Kidney (tissue), 14 donors: Measurements from ENCODE around the gene PPIL3. TPM values are rescaled to one million over a fixed set of nuclear protein-coding genes. Genes with fewer than 3 reads are reported as not detected.

Source experiments
- DNase-seq, 5 donors: peaks; one replicate each; pipeline ENCODE4 v3.0.0-alpha.2; 2013 to 2020
- FAIRE-seq: peaks from 2 replicates; lab custom pipeline; 2012; peaks lifted over from hg19 to GRCh38; lab: Jason Lieb, UNC
- H3K27ac ChIP-seq, 2 donors: one replicate each; pipeline ENCODE4 v1.7.0; 2013; ENCODE audit warnings: low read depth in 2 of 2, low read length in 2 of 2, inconsistent platforms in 1 of 2
- H3K27me3 ChIP-seq: one replicate; pipeline ENCODE4 v1.7.1; 2013; ENCODE audit warnings: low read length, inconsistent platforms; ENCODE audit not compliant: control insufficient read depth, insufficient read depth
- H3K36me3 ChIP-seq, 3 donors: one replicate each; pipeline versions ENCODE4 v1.7.0 to v1.7.1; 2013; ENCODE audit warnings: low read length in 3 of 3, control low read depth in 1 of 3, inconsistent platforms in 1 of 3; ENCODE audit not compliant: insufficient read depth in 3 of 3, control insufficient read depth in 2 of 3
- H3K4me1 ChIP-seq, 3 donors: one replicate each; pipeline versions ENCODE4 v1.7.0 to v1.7.1; 2013; ENCODE audit warnings: low read length in 3 of 3, inconsistent platforms in 1 of 3, low read depth in 1 of 3; ENCODE audit not compliant: control insufficient read depth in 2 of 3, insufficient read depth in 2 of 3
- H3K4me3 ChIP-seq, 3 donors: one replicate each; pipeline versions ENCODE4 v1.7.0 to v1.8.1; 2013; ENCODE audit warnings: low read length in 3 of 3, control low read depth in 1 of 3, inconsistent platforms in 1 of 3
- H3K9ac ChIP-seq, 3 donors: one replicate each; pipeline versions ENCODE4 v1.7.0 to v1.7.1; 2013; ENCODE audit warnings: low read length in 3 of 3, control low read depth in 1 of 3, inconsistent platforms in 1 of 3
- H3K9me3 ChIP-seq, 3 donors: one replicate each; pipeline versions ENCODE4 v1.7.0 to v1.7.1; 2013; ENCODE audit warnings: low read length in 3 of 3, control low read depth in 1 of 3, inconsistent platforms in 1 of 3; ENCODE audit not compliant: control insufficient read depth in 2 of 3, insufficient read depth in 1 of 3
- intact Hi-C: fragments of 100-400 bp; cut with DNase I; formaldehyde crosslinking; loops from one replicate; pipeline ENCODE4 v1.11.1; 2022
- polyA plus RNA-seq: library from polyadenylated mRNA; stranded (reverse); fragments of 350-450 nt; fragmentation: Illumina TruSeq; extraction: RNeasy Lipid Tissue Mini Kit (QIAGEN cat#74804); gene quantifications from one replicate; pipeline ENCODE4 v1.2.3, GENCODE V29; 2014; ENCODE audit warnings: low read depth, low replicate concordance; ENCODE audit not compliant: insufficient read depth
- total RNA-seq: library from RNA; stranded (reverse); fragmentation: NEBNext Ultra II Directional; extraction: Animal tissue kit (Norgen Biotek cat#: 25700); gene quantifications from one replicate; pipeline ENCODE4 v1.2.1, GENCODE V29; 2021
- TF ChIP-seq, protein P1 (sequence below): IDR thresholded peaks from 3 replicates; pipeline ENCODE4 v1.5.1; 2012; ENCODE audit warnings: mild to moderate bottlenecking, moderate library complexity, borderline replicate concordance; ENCODE audit not compliant: insufficient read depth; ENCODE audit errors: extremely low read depth
- donor health status: control.
- donor health status: control.
- donor health status: control.
- donor health status: control.
- donor health status: control.
- donor health status: DM: yes; HTN: yes; CAD: no.
- donor health status: Normal renal cell carcinoma (clear cell type).

Gene PPIL3
- total and polyA plus RNA-seq, 2 donors from 2014 or later, result 26.7 to 27.0 TPM

DNA sequence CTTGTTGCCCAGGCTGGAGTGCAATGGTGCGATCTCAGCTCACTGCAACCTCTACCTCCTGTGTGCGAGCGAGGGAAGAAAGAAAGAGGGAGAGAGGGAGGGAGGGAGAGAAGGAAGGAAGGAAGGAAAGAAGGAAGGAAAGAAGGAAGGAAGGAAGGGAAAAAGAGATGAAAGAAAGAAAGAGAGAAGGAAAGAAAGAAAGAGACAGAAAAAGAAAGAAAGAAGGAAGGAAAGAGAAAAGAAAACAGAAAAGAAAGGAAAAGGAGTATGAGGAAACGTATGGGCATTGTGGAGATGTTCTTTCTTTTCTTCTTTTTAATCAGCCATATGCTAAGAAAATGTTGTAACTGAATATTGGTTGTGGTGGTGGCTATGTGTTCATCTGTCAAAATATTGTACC lies 40.9 kb downstream of the PPIL3 start:
- H3K9me3 ChIP-seq, result no peaks in the 10 kb centered on the region
- TF ChIP-seq, protein P1, sequence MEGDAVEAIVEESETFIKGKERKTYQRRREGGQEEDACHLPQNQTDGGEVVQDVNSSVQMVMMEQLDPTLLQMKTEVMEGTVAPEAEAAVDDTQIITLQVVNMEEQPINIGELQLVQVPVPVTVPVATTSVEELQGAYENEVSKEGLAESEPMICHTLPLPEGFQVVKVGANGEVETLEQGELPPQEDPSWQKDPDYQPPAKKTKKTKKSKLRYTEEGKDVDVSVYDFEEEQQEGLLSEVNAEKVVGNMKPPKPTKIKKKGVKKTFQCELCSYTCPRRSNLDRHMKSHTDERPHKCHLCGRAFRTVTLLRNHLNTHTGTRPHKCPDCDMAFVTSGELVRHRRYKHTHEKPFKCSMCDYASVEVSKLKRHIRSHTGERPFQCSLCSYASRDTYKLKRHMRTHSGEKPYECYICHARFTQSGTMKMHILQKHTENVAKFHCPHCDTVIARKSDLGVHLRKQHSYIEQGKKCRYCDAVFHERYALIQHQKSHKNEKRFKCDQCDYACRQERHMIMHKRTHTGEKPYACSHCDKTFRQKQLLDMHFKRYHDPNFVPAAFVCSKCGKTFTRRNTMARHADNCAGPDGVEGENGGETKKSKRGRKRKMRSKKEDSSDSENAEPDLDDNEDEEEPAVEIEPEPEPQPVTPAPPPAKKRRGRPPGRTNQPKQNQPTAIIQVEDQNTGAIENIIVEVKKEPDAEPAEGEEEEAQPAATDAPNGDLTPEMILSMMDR, result no peak
- peaks cover 4 to 20% (median 20%) of the 10 kb centered on the region in 3 donors for H3K36me3 ChIP-seq
- no peak for FAIRE-seq
- H3K4me1 ChIP-seq, result no peaks in the 10 kb centered on the region
- intact Hi-C loops, result no loop called here
- DNase-seq, result no peak
- H3K27me3 ChIP-seq, result no peaks in the 10 kb centered on the region
- H3K9ac ChIP-seq, result no peak overlapping the region
- H3K27ac ChIP-seq, result no peak overlapping the region
- no peak overlapping the region for H3K4me3 ChIP-seq

DNA sequence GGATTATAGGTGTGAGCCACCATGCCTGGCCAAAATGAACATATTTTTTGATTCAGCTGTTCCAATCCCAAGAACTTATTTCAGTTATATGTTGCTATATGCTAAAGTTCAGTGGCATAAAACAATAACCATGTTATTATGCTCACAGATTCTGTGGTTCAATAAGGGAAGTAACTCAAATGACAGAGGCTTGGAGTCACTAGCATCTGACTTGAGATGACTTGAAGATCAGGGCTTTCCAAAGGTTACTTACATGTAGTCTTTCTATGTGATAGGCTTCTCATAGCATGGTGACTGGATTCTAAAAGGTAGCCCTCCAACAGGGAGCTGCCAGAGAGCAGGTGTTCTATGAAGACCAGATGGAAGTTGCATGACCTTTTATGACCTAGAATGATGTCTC lies 41.6 kb downstream of the PPIL3 start:
- intact Hi-C loops, result no loop called here
- H3K9ac ChIP-seq, result no peak overlapping the region
- FAIRE-seq (no peak), DNase-seq (no peak)
- H3K36me3 ChIP-seq, result peaks cover 2 to 16% (median 14%) of the 10 kb centered on the region in 3 donors
- TF ChIP-seq, protein P1, result no peak
- no peak overlapping the region for H3K27ac ChIP-seq
- no peaks in the 10 kb centered on the region for H3K27me3 ChIP-seq
- no peaks in the 10 kb centered on the region for H3K9me3 ChIP-seq
- no peak overlapping the region for H3K4me3 ChIP-seq
- no peaks in the 10 kb centered on the region for H3K4me1 ChIP-seq

DNA sequence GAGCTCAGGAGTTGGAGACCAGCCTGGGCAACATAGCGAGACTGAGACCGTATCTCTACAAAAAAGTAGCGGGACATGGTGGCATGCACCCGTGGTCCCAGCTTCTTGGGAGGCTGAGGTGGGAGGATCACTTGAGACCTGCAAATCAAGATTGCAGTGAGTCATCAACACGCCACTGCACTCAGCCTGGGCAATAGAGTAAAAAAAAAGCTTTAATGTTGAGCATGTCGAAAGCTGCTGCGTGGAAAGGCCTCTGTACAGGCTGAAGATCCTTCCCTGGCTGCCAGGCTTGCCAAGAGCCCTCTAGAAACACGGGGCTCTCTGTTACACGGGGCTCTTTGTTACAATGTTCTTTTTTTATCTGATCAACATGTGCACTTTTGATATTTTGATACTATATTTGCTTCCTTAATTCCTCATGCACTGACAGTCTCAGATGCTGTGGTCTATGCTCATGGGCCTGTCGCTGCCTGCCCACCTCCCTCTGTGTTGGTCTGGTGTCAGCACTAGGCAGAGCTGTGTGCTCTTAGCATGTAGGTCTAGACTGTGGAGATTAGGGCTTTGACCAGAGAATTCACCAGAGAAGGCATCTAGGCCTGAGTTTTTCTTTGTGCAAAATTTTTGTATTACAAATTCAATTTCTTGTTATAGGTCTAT lies 43.1 kb downstream of the PPIL3 start:
- H3K4me3 ChIP-seq, result no peak overlapping the region
- H3K4me1 ChIP-seq, result no peaks in the 10 kb centered on the region
- H3K36me3 ChIP-seq, result peaks cover 0 to 2% (median 0%) of the 10 kb centered on the region in 3 donors
- FAIRE-seq (no peak), DNase-seq (no peak)
- H3K27ac ChIP-seq, result no peak overlapping the region
- intact Hi-C loops, result no loop called here
- no peaks in the 10 kb centered on the region for H3K9me3 ChIP-seq
- H3K27me3 ChIP-seq, result no peaks in the 10 kb centered on the region
- no peak overlapping the region for H3K9ac ChIP-seq
- TF ChIP-seq, protein P1, result no peak

DNA sequence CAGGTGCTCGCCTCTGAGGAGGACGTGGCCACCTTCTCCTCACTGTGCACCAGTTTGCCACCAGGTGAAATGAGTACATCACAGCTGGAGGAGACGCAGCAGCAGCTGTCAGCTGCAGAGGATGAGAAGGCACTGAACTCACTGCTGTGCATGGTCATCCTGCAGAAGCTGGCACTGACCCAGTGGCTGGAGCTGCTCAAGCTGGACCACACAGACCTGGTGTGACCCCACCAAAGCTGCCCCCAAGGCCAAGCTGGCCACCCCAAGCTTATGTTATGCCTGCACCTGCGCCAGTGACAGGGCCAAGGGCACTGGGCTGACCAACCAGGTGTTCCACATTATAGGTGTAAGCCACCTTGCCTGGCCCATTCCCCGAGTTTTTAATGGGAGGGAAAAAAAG lies 43.7 kb downstream of the PPIL3 start:
- intact Hi-C loops, result no loop called here
- Histone ChIP-seq H3K27ac (no peak overlapping the region), H3K27me3 (no peaks in the 10 kb centered on the region), H3K4me3 (no peak overlapping the region), H3K4me1 (no peaks in the 10 kb centered on the region), H3K9ac (no peak overlapping the region), H3K36me3 (no peaks in the 10 kb centered on the region), H3K9me3 (no peaks in the 10 kb centered on the region)
- no peak for FAIRE-seq
- TF ChIP-seq, protein P1, result no peak
- DNase-seq, result no peak
